IMR-90 (cell line): ENCODE results near the gene PLCL1. TPM values are rescaled to one million over a fixed set of nuclear protein-coding genes. Genes with fewer than 3 reads are reported as not detected.
A peak's percentile ranks its signal among the peaks of the same experiment; 100 is the strongest.

Source experiments
- ATAC-seq: fragments of 200-7000 bp; cut with Tn5 transposase; 2 replicates; pipeline ENCODE4 v1.9.1; 2020; ENCODE audit warnings: low read depth, mild to moderate bottlenecking, moderate library complexity
- BruUV-seq: library from RNA; stranded (reverse); fragments of 400-500 nt; replicated peaks from 2 replicates; lab custom pipeline; 2021; lab: Mats Ljungman, UMichigan
- CTCF ChIA-PET: fragments of 300-600 bp; formaldehyde crosslinking; extraction: SDS; loops from one replicate; lab custom pipeline; 2021; ENCODE audit warnings: antibody characterized with exemption; lab: Yijun Ruan, JAX
- POLR2A ChIA-PET: fragments of 300-600 bp; sonication (Branson Sonifier 250); formaldehyde crosslinking; loops from one replicate; lab custom pipeline; 2022; ENCODE audit warnings: antibody characterized with exemption; ENCODE audit not compliant: unreplicated experiment; lab: Charles Lee
- DNase-seq: peaks from one replicate; pipeline ENCODE4 v3.0.0; 2013
- H2AFZ ChIP-seq: replicated peaks from 2 replicates; pipeline ENCODE3; 2013; ENCODE audit warnings: low read length, mild to moderate bottlenecking; ENCODE audit not compliant: poor library complexity
- H2AK5ac ChIP-seq: 2 replicates; pipeline ENCODE4 v1.6.1; 2013; ENCODE audit warnings: low read depth, low read length, inconsistent platforms
- H2AK9ac ChIP-seq: replicated peaks from 2 replicates; pipeline ENCODE3; 2013; ENCODE audit warnings: mild to moderate bottlenecking, low read depth, low read length, moderate library complexity; ENCODE audit not compliant: poor library complexity
- H2BK120ac ChIP-seq: 2 replicates; pipeline ENCODE4 v1.6.1; 2013; ENCODE audit warnings: low read depth, low read length, inconsistent platforms
- H2BK15ac ChIP-seq: 3 replicates; pipeline ENCODE4 v1.6.1; 2013; ENCODE audit warnings: low read depth, low read length, inconsistent platforms
- H2BK20ac ChIP-seq: 2 replicates; pipeline ENCODE4 v1.6.1; 2013; ENCODE audit warnings: low read depth, mild to moderate bottlenecking, inconsistent platforms, low read length, moderate library complexity
- H2BK5ac ChIP-seq: 2 replicates; pipeline ENCODE4 v1.6.1; 2013; ENCODE audit warnings: mild to moderate bottlenecking, low read depth, low read length, inconsistent platforms; ENCODE audit not compliant: poor library complexity, severe bottlenecking
- H3K14ac ChIP-seq: replicated peaks from 2 replicates; pipeline ENCODE4 v1.6.1; 2013; ENCODE audit warnings: low read depth, low read length, inconsistent platforms
- H3K18ac ChIP-seq: 2 replicates; pipeline ENCODE4 v1.6.1; 2013; ENCODE audit warnings: low read depth, low read length, control low read depth
- H3K23ac ChIP-seq: 2 replicates; pipeline ENCODE4 v1.6.1; 2013; ENCODE audit warnings: low read depth, low read length, inconsistent platforms
- H3K27ac ChIP-seq: 2 replicates; pipeline ENCODE4 v1.5.1; 2013; ENCODE audit warnings: mild to moderate bottlenecking, control low read depth, low read length; ENCODE audit not compliant: insufficient read depth
- H3K27me3 ChIP-seq: 2 replicates; pipeline ENCODE4 v1.6.1; 2013; ENCODE audit warnings: low read length; ENCODE audit not compliant: control insufficient read depth, insufficient read depth
- H3K36me3 ChIP-seq: 2 replicates; pipeline ENCODE4 v1.6.1; 2013; ENCODE audit warnings: low read length, mixed read lengths; ENCODE audit not compliant: control insufficient read depth, insufficient read depth
- H3K4ac ChIP-seq: 2 replicates; pipeline ENCODE4 v1.6.1; 2013; ENCODE audit warnings: low read depth, low read length, inconsistent platforms
- H3K4me1 ChIP-seq: 2 replicates; pipeline ENCODE4 v1.6.1; 2013; ENCODE audit warnings: low read length, mixed read lengths; ENCODE audit not compliant: control insufficient read depth, insufficient read depth
- H3K4me2 ChIP-seq: 2 replicates; pipeline ENCODE4 v1.6.1; 2013; ENCODE audit warnings: low read depth, mild to moderate bottlenecking, control low read depth, low read length, moderate library complexity
- H3K4me3 ChIP-seq: 2 replicates; pipeline ENCODE4 v1.5.1; 2013; ENCODE audit warnings: low read depth, mild to moderate bottlenecking, control low read depth, low read length, moderate library complexity; ENCODE audit not compliant: insufficient read depth
- H3K56ac ChIP-seq: 2 replicates; pipeline ENCODE4 v1.6.1; 2013; ENCODE audit warnings: low read length, inconsistent platforms; ENCODE audit not compliant: insufficient read depth; ENCODE audit errors: extremely low read depth
- H3K79me1 ChIP-seq, 2 experiments: 2 replicates each; pipeline ENCODE4 v1.6.1; 2013; ENCODE audit warnings: low read length in 2 of 2, inconsistent platforms in 1 of 2, low read depth in 1 of 2
- H3K9ac ChIP-seq: 2 replicates; pipeline ENCODE4 v1.6.1; 2013; ENCODE audit warnings: low read depth, low read length, control low read depth
- H3K9me1 ChIP-seq: 2 replicates; pipeline ENCODE4 v1.6.1; 2013; ENCODE audit warnings: low read length, inconsistent platforms; ENCODE audit not compliant: insufficient read depth
- H3K9me3 ChIP-seq: 2 replicates; pipeline ENCODE4 v1.6.1; 2013; ENCODE audit warnings: low read length; ENCODE audit not compliant: control insufficient read depth, insufficient read depth
- H4K20me1 ChIP-seq: 2 replicates; pipeline ENCODE4 v1.6.1; 2013; ENCODE audit warnings: low read length, inconsistent platforms; ENCODE audit not compliant: insufficient read depth
- H4K5ac ChIP-seq: 2 replicates; pipeline ENCODE4 v1.6.1; 2013; ENCODE audit warnings: mild to moderate bottlenecking, low read depth, low read length, control low read depth
- H4K8ac ChIP-seq, 2 experiments: 2 replicates each; pipeline ENCODE4 v1.6.1; 2013; ENCODE audit warnings: low read depth in 2 of 2, low read length in 2 of 2, control low read depth in 1 of 2, inconsistent platforms in 1 of 2
- H4K91ac ChIP-seq: 2 replicates; pipeline ENCODE4 v1.6.1; 2013; ENCODE audit warnings: low read depth, low read length, inconsistent platforms; ENCODE audit not compliant: insufficient read depth
- CEBPB ChIP-seq: IDR thresholded peaks from 2 replicates; pipeline ENCODE4 v1.6.1; 2012; ENCODE audit warnings: low read depth, low read length, improper control_type of control experiment
- ELK1 ChIP-seq: fragments of 150-350 bp; IDR thresholded peaks from 2 replicates; pipeline ENCODE4 v1.6.1; 2016; ENCODE audit warnings: low read depth, mild to moderate bottlenecking, low read length, moderate library complexity, borderline replicate concordance
- WGBS, 2 experiments: methylation state at CpG; one replicate each; pipeline versions ENCODE4 v1.1.5 to v1.1.7; 2013; ENCODE audit warnings: missing lambda C conversion rate in 2 of 2; ENCODE audit not compliant: insufficient read length in 1 of 2; ENCODE audit errors: extremely low coverage in 2 of 2; 5-methylcytosine and 5-hydroxymethylcytosine counted together
- dilution Hi-C: fragments of 300-500 bp; cut with HindIII; formaldehyde crosslinking; loops from one replicate; pipeline ENCODE4 v1.14.3; 2018; ENCODE audit warnings: low sequenced_read_pairs; ENCODE audit not compliant: unreplicated experiment
- in situ Hi-C: fragments of 300-500 bp; cut with MboI; formaldehyde crosslinking; loops from 3 replicates; pipeline ENCODE4 v1.14.3; 2019; ENCODE audit warnings: low sequenced_read_pairs, inconsistent platforms, mixed read lengths
- intact Hi-C: fragments of 100-400 bp; cut with micrococcal nuclease; formaldehyde crosslinking; loops from 2 replicates; pipeline ENCODE4 v1.10.0; 2022
- polyA plus RNA-seq, 3 experiments: library from polyadenylated mRNA; depleted of rRNA; stranded (reverse); fragments of >200 nt; gene quantifications; 2 replicates each; pipeline ENCODE4 v1.2.3, GENCODE V29; 2012; ENCODE audit warnings: low replicate concordance in 1 of 3
- total RNA-seq: library from RNA; depleted of rRNA; stranded (reverse); fragments of >200 nt; gene quantifications from 2 replicates; pipeline ENCODE4 v1.2.3, GENCODE V29; 2012

PLCL1 gene
- total and polyA plus RNA-seq, 2 of the 4 experiments (the other 2 are of a cell fraction): 0.14 to 0.18 TPM

DNA sequence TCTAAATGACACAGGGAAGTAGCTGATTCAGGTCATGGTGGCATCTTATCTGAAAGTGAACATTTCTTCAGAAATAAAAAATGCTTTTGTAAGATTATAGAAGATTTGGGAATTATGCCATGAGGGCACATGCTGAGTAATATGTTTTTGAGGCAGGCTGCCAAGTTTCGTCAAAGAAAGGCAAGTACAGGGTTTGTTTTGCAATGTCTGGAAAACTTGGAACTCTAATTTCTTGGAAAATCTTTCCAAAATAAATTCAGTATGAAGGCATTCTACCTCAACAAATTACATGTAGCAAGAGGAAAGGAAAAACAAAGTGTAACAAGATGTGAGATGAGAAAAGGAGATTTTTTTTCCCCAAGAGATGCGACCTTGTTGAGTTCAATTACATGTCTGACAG is 167.7 kb downstream of the PLCL1 start:
- Histone ChIP-seq H3K9me3 (no peaks in the 10 kb centered on the region), H3K18ac (no peak overlapping the region), H2AK5ac (no peak overlapping the region), H3K14ac (no peak overlapping the region), H3K4me1 (no peaks in the 10 kb centered on the region), H4K8ac (no peak overlapping the region), H3K27ac (no peak overlapping the region; the same call in 1 of the 2 replicates), H2BK20ac (no peak overlapping the region), H3K23ac (no peak overlapping the region), H3K9me1 (no peaks in the 10 kb centered on the region), H2BK5ac (no peak overlapping the region), H3K4me3 (no peak overlapping the region), H2AFZ (no peak overlapping the region), H2BK120ac (no peak overlapping the region), H3K79me1 (no peaks in the 10 kb centered on the region), H3K9ac (no peak overlapping the region), H2BK15ac (no peak overlapping the region), H2AK9ac (no peak overlapping the region), H4K20me1 (no peaks in the 10 kb centered on the region), H4K5ac (no peak overlapping the region), H3K36me3 (no peaks in the 10 kb centered on the region), H3K4me2 (no peak overlapping the region), H3K4ac (no peak overlapping the region), H3K56ac (no peak overlapping the region), H3K27me3 (no peaks in the 10 kb centered on the region), H4K91ac (no peak overlapping the region)
- dilution Hi-C loops (no loop called here), intact Hi-C loops (no loop called here), in situ Hi-C loops (no loop called here)
- CTCF ChIA-PET: no interaction called here
- WGBS, 2 experiments: no CpG with 5 or more reads among the region's 2 CpGs
- no peak for TF ChIP-seq ELK1
- TF ChIP-seq CEBPB: peak; percentile 35; the same call in 1 of the 2 replicates
- ATAC-seq (no peak), DNase-seq (peak; percentile 72)
- BruUV-seq: no TSS peak
- POLR2A ChIA-PET: no interaction called here
